Epidermal melanocyte (primary cell): ENCODE data around the gene MEIOB.
"Not testable (repeated sequence)": the region's sequence is repeated elsewhere in the genome, so short reads cannot be mapped to it uniquely, and the experiment has no call there.

Experiments used
- DNase-seq: peaks from one replicate; pipeline ENCODE4 v3.0.0; 2011; ENCODE audit warnings: low spot score; ENCODE audit not compliant: insufficient read length

MEIOB gene

GRCh38 chr16:1815461-1815860 is 56.5 kb downstream of the MEIOB start:
- DNase-seq, result no peak

- DNase-seq, result peak; percentile 53
These were observed 59.2 kb downstream of the MEIOB start for GRCh38 chr16:1812732-1813163.

GRCh38 chr16:1810536-1810935 is 61.4 kb downstream of the MEIOB start:
- no peak for DNase-seq

- no peak for DNase-seq
These were observed 61.9 kb downstream of the MEIOB start for GRCh38 chr16:1810106-1810505.

GRCh38 chr16:1809281-1809801 is 62.6 kb downstream of the MEIOB start:
- DNase-seq, result no peak

GRCh38 chr16:1808691-1809090 is 63.3 kb downstream of the MEIOB start:
- DNase-seq, result no peak

- no peak for DNase-seq
These were observed 64.3 kb downstream of the MEIOB start for GRCh38 chr16:1807626-1808025.

GRCh38 chr16:1800701-1801100 is 71.3 kb downstream of the MEIOB start:
- DNase-seq, result no peak

GRCh38 chr16:1799263-1799662 is 72.7 kb downstream of the MEIOB start:
- not testable (repeated sequence) for DNase-seq

- DNase-seq, result no peak
These were observed 76.9 kb downstream of the MEIOB start for GRCh38 chr16:1794908-1795666.

- DNase-seq, result no peak
These were observed 77.6 kb downstream of the MEIOB start for GRCh38 chr16:1794221-1794871.

GRCh38 chr16:1793578-1794220 is 78.3 kb downstream of the MEIOB start, which contains the start of gene IGFALS:
Gene IGFALS (minus strand): TSS chr16:1793705. CDS start chr16:1793652, 53 bp downstream.
- no peak for DNase-seq

- DNase-seq, result no peak
These were observed 79.0 kb downstream of the MEIOB start for GRCh38 chr16:1792836-1793577.

GRCh38 chr16:1791943-1792812 is 79.8 kb downstream of the MEIOB start:
- no peak for DNase-seq

- DNase-seq, result no peak
These were observed 80.6 kb downstream of the MEIOB start for GRCh38 chr16:1791256-1791942.

- DNase-seq, result no peak
These were observed 81.2 kb downstream of the MEIOB start for GRCh38 chr16:1790611-1791255.

- no peak for DNase-seq
These were observed 81.7 kb downstream of the MEIOB start for GRCh38 chr16:1790261-1790610.

GRCh38 chr16:1789643-1790045 is 82.3 kb downstream of the MEIOB start:
- DNase-seq, result no peak

- DNase-seq, result no peak
These were observed 83.3 kb downstream of the MEIOB start for GRCh38 chr16:1788708-1789100.
